AG08396 (cell line): ENCODE data around the gene WNK3.
"Not testable (repeated sequence)": the region's sequence is repeated elsewhere in the genome, so short reads cannot be mapped to it uniquely, and the experiment has no call there.

Experiments
- DNase-seq: peaks from one replicate; pipeline ENCODE4 v3.0.0; 2012; ENCODE audit warnings: low spot score, mixed read lengths

Gene WNK3

GRCh38 chrX:54357414-54358377 lies at the start of gene WNK3:
Gene WNK3, minus strand, starts transcription at chrX:54358046.
- DNase-seq = peak; percentile 28

DNA sequence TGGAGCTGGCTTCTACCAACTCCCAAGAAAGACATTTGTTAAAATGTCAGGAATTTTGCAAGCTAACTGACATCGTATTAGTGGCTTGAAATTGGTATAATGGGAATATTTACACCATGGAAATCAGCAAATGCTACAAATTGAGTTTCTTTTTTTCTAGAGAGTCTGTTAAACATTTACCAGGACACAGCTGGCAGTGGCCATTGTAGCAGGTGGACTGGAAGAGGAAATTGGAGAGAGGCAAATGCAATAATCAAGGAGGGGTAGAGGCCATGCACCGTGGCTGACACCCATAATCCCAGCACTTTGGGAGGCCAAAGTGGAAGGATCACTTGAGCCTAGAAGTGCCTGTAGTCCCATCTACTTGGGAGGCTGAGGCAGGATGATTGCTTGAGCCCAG lies 49.4 kb upstream of the WNK3 start:
- no peak for DNase-seq

DNA sequence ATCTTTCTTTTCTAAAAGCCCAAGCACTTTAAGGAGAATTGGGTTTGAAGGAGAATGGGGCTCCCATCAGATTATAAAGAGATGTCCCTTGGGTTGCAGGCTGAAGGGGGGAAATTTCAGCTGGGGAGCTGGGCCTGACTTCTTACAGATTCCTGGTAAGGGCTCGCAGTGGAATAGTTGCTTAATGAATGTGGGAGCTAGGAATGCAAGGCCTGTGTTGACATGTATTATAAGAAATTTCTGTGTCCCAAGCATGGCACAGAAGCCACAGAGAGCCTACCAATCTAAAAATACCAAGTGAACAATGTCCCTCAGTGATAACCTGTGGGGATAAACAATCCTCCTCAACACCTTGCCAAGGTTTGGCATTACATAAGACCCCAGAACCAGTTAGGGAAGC lies 39.3 kb upstream of the WNK3 start:
- DNase-seq = no peak

DNA sequence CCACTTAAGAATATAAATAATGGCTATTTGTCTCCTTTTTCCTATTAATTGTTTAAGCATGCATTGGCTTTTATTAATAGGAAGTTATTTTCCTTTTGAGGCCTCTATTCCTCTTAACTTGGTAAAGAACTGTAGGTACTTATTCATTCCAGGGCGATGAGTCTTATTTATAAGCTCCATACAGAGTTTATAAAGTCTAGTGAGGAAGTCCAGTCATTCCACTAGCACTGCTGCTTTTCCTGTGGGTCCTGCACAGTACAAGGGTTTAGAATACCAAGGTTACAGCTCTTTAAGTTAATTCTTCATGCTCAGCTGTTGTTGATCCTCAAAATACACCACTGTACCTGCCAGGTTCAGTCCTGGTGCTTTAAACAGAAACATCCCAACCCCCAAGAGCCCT lies 28.5 kb upstream of the WNK3 start:
- DNase-seq = no peak

DNA sequence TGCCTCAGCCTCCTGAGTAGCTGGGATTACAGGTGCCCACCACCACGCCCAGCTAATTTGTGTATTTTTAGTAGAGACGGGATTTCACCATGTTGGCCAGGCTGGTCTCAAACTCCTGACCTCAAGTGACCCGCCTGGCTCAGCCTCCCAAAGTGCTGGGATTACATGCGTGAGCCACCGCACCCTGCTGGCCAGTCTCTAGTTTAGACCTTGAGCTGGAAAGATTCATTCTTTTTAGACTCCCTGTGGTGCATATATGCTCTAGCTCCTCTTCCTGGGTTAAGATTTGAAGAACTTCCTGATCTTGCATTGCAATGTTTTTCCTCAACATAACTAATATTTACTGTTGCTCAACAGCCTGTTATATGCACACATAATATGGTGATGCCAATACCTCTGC lies 26.8 kb upstream of the WNK3 start:
- DNase-seq = not testable (repeated sequence)

DNA sequence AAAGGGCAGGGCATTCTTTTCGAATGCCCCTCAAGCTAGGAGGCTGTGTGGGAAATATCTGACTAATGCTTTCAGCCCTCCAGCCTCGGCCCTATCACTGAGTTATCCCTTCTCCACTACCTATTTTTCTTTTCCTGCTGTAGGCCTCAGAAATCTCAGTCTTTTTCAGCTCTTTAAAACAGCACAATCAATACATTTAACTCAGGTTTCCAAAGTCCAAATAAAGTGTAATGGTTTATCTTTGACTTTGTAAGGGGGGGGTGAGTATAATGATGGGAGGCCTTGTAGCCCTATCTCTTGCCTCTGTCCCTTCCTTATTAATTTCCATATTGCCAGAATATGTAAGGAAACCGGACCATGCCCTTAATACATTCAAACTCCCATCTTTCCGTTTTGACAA lies 1.6 kb upstream of the WNK3 start:
- DNase-seq = no peak

GRCh38 chrX:54358424-54359211 lies 772 bp upstream of the WNK3 start:
- no peak for DNase-seq

DNA sequence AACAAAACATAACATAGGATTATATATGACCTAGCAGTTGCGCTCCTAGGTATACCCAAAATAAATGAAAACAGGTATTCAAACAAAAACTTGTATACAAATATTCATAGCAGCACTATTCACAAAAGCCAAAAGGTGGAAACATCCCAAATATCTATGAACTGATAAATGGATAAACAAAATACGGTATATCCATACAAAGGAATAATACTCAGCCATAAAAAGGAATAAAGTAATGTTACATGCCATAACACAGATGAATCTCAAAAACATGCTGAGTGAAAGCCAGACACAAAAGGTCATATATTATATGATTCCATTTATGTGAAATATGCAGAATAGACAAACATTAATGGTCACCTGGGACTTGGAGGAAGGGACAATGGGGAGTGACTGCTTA lies 5.2 kb downstream of the WNK3 start:
- no peak for DNase-seq

DNA sequence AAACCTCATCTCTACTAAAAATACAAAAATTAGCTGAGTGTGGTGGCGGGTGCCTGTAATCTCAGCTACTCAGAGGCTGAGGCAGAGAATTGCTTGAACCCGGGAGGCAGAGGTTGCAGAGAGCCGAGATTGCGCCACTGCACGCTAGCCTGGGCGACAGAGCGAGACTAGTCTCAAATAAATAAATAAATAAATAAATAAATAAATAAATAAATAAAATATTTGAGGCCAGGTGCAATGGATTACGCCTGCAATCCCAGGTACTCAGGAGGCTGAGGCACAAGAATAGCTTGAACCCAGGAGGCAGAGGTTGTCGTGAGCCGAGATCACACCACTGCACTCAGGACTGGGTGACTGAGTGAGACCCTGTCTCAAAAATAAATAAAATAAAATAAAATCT lies 20.5 kb downstream of the WNK3 start:
- DNase-seq = not testable (repeated sequence)

DNA sequence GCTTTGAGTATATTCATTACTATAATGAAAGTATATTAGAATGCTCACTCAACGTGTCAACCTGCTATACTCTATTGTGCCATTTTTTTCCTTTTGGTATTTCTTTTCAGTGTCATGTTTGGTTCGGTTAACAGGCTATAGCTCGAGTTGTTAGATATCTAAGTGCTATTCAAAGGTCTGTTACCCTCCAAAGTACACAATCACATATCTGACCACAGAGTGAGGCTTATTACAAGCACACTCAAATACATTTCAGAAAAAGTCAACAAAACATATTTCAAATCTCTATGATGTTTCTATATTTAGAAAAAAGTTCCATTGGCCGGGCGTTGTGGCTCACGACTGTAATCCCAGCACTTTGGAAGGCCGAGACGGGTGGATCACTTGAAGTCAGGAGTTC lies 32.8 kb downstream of the WNK3 start:
- DNase-seq = no peak

DNA sequence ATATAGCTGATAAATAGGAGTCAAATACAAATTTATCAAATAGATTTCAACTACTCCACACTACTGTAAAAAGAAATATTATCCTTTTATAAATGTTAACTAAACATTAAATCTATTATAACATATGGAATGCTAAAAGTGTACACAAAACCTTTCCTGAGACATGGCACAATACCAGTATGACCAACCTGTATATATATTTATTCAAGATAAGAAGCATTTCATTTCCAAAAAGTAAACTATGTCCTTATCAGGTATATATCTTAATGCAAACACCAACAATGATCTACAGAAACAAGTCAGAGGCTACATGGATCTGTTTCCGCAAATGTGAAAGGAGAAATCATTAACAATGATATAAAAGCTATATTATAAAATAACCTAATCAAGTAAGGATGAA lies 37.8 kb downstream of the WNK3 start:
- DNase-seq = no peak

DNA sequence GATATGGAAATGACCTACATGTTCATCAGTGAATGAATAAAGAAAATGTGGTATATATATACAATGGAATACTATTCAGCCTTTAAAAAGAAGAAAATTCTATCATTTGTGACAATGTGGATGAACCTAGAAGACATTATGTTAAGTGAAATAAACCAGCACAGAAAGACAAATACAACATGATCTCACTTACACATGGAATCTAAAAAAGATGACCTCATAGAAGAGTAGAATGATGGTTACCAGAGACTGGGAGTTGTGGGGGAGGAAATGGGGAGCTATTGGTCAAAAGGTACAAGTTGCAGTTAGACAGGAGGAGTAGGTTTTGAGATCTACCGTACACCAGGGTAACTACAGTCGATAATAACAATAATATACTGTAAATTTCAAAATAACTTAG lies 51.5 kb downstream of the WNK3 start:
- no peak for DNase-seq

DNA sequence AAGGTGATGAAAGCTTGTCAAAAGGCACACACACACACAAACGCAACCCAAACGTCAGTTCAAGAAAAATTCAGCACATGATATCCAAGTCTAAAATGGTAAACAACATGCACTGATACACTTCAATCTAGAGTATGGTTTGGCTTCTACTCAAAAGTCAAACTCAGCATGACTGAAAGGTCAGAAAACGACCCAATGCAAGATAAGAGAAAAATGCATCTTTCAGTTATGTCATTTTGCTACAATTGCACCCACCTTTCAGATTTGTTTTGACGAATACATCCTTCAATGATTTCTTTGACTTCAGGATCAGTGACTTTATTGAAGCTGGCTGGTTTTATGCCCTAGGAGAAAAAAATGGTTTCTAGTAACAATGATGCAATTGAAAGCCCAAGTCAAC lies 56.3 kb downstream of the WNK3 start:
- no peak for DNase-seq

- no peak for DNase-seq
Measured at GRCh38 chrX:54294306-54294705, 63.5 kb downstream of the WNK3 start.

DNA sequence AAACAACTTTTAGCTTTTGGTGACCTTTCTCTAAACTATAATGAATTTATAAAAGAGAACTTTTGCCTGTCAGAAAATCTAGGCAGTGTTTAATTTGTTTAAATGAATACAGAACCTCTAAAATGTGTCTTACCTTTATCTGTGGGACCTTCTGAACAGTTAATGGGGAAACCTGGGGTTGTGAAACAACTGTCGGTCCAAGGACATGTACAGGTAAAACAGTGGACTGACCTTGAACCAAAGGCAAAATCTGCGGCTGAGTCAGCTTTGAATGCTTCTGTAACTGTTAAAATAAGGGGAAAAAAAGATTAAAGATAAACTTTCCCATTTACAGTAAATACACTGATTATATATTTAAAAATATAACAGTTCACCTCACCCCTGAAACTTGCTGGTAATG lies 65.1 kb downstream of the WNK3 start:
- DNase-seq = no peak

GRCh38 chrX:54291758-54292157 lies 66.1 kb downstream of the WNK3 start:
- no peak for DNase-seq

DNA sequence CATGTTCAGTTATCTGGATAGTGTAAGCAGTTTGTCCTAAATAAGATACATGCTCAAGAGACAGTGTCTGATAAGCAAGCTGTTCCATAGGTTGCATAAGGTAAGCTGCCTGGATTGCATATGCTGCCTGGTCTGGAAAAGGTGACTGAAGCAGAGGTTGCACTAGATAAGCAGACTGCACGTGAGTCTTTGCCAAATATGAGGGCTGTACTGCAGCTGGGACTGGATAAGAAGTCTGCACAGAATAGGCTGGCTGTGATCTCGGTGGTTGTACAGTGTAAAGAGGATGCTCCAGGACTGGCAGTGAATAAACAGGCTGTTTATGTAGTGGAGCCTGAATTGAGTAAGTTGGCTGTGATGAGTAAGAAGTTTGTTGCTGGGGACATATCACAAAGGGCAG lies 68.9 kb downstream of the WNK3 start:
- DNase-seq = no peak

DNA sequence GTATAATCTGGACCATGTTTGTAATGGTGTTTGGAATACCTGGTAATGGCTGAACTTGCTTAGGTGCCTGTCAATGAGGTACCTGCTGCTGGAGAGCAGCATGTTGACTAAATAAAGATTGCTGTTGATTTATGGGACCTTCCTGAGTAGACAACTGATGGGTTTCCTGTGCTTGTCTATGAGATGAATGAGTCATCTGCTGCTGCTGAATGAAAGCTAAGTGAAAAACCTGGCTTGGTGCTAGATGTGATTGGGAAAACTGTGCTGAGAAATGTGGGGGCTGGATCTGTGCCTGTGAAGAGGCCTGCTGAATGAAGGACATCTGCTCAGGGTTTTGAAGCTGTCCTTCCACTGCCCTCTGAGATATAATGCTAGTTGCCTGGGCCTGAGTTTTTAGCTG lies 69.6 kb downstream of the WNK3 start:
- DNase-seq = no peak

DNA sequence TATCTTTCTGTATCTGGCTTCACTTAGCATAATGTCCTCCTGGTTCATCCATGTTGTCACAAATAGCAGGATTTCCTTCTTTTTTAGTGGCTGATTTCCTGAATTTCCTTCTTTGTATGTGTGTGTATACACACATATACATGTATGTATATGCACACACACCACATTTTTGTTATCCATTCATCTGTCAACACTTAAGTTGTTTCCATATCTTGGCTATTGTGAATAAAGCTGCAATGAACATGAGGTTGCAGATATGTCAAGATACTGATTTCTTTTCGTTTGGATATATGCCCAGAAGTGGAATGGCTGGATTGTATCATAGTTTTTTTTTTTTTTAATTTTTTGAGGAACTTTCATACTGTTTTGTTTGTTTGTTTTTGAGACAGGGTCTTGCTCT lies 76.2 kb downstream of the WNK3 start:
- DNase-seq = no peak

GRCh38 chrX:54280466-54280865 lies 77.4 kb downstream of the WNK3 start:
- no peak for DNase-seq

- no peak for DNase-seq
Measured at GRCh38 chrX:54271664-54272063, 86.2 kb downstream of the WNK3 start.

GRCh38 chrX:54248309-54248708 lies 109.5 kb downstream of the WNK3 start:
- DNase-seq = peak; percentile 11

DNA sequence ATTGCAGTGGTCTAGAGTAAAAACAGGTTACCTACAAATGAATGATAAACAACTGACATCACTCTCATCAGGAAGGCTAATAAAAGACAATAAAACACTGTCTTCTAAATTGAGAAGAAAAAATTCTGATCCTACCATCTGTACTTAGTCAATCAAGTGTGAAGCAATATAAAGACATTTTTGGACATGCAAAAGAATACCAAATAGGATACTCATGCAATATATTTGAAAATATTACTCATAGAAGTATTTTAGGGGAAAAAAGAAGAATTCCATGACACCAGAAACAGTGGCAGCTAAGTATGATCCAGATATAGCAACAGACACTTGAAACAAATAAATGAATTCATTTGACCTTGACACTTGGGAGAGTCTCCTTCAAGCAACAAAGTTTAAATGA lies 111.0 kb downstream of the WNK3 start:
- no peak for DNase-seq
